ENCODE data around the gene CAND1. TPM values are rescaled to one million over a fixed set of nuclear protein-coding genes. Genes with fewer than 3 reads are reported as not detected.

CAND1 gene
- total RNA-seq, 1 experiment from 2014 or later, result 155 TPM

- no peak overlapping the region for H3K27ac ChIP-seq (ENCODE audit: low read depth, low read length)
- RAD21 ChIA-PET (ENCODE audit: low non-redundant PET in 1 of 2, low total read pairs in 2 of 2, uncharacterized antibody in 2 of 2, unreplicated experiment in 2 of 2), result no interaction called here
- POLR2A ChIA-PET, result interaction anchor here (1.4 kb wide), 1 partner anchor 13 kb away, joined by 3 read pairs; the partner anchor contains the start of gene CAND1
- H3K27me3 ChIP-seq (ENCODE audit: insufficient read depth, low read length), result no peaks in the 10 kb centered on the region
- no TSS peak for BruUV-seq (replicated peaks)
- H3K9ac ChIP-seq (ENCODE audit: low read length), result no peak overlapping the region
- H2AFZ ChIP-seq (ENCODE audit: low read depth, low read length, poor library complexity, severe bottlenecking), result no peak overlapping the region
- DNase-seq (ENCODE audit: low read depth, low spot score) (no peak), ATAC-seq (no peak)
- no peaks in the 10 kb centered on the region for H3K9me3 ChIP-seq (ENCODE audit: control insufficient read depth in 1 of 2, insufficient read depth in 1 of 2, low read depth in 1 of 2, low read length in 2 of 2)
- intact Hi-C loops (cut with micrococcal nuclease), result no loop called here
- no peaks in the 10 kb centered on the region for H3K4me1 ChIP-seq (ENCODE audit: control insufficient read depth in 1 of 2, insufficient read depth in 2 of 2, low read length in 2 of 2)
- no peaks in the 10 kb centered on the region for H3K36me3 ChIP-seq (ENCODE audit: control insufficient read depth in 1 of 2, insufficient read depth in 2 of 2, low read length in 2 of 2)
- TF ChIP-seq JUND (IDR thresholded peaks at IDR 0.05) (no peak), CEBPB (IDR thresholded peaks at IDR 0.05; ENCODE audit: low read depth) (no peak), ZNF274 (IDR thresholded peaks at IDR 0.05; ENCODE audit: low read depth, low read length) (no peak), REST (IDR thresholded peaks at IDR 0.05; ENCODE audit: low read depth) (no peak), ZFX (IDR thresholded peaks at IDR 0.05) (no peak), CTCF (IDR thresholded peaks at IDR 0.05 in 2 of 3, conservative IDR thresholded peaks at IDR 0.05 in 1 of 3; ENCODE audit: borderline replicate concordance in 1 of 3, insufficient read depth in 1 of 3, low read depth in 2 of 3, low read length in 2 of 3) (no peak), ZBTB33 (IDR thresholded peaks at IDR 0.05; ENCODE audit: extremely low read depth, insufficient replicate concordance, low read length) (no peak)
- H3K9me2 ChIP-seq (ENCODE audit: insufficient read depth), result no peaks in the 10 kb centered on the region
- H4K20me1 ChIP-seq (ENCODE audit: insufficient read depth), result no peaks in the 10 kb centered on the region
- CTCF ChIA-PET, result no interaction called here
- no peak overlapping the region for H3K4me3 ChIP-seq (replicated peaks in 1 of 2; ENCODE audit: low read depth in 1 of 2, low read length in 2 of 2)
- H3K4me2 ChIP-seq (ENCODE audit: low read length), result no peak overlapping the region
- no peaks in the 10 kb centered on the region for H3K79me2 ChIP-seq (ENCODE audit: insufficient read depth, low read length)
Measured at GRCh38 chr12:67256649-67257048, 12.5 kb upstream of the CAND1 start.
